ENCODE measurements around the gene ZNF398.

The ZNF398 gene

DNA sequence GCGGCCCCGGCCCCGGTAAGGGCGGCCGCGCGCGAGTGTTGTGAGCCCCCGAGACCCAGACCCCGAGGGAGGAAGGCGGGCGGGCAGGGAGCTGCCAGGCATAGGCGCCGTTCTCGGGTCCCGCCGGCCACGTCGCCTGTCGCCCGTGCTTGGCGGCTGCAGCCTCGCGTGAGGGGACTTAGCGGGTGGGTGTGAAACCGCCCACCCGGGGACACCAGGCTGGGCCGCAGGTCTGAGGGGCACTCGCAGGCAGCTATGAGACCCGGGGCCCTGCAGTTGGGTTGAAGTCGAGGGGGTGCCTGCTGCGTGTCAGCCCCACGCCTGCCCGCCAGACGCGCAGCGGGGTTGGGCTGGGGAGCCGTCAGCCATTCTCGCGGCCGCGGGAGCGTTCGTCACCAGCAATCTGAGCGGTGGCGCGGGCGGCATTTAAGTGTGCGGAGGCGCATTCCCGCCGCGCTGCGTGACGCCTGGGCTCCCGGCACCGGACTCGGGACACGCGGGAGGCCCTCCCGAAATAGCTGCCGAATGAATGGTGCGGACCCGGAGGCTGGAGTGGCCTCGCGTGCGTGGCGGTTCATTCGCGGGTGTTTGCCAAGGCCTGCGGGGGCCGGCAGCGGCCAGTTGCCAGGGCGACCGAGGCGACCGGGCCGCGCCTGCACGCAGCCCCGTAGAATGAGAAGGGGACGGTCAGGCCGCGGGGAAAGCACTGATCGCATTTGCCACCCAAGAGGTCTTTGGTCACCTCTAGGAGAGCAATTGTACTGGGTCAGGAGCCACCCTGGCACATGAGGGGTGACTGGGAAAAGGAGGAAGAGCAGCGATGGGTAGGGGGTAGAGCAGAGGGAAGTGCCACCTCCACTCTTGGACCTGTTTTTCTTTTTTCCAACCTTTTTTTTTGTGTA is 750 bp downstream of the ZNF398 start:
- no peak for DNase-seq

DNA sequence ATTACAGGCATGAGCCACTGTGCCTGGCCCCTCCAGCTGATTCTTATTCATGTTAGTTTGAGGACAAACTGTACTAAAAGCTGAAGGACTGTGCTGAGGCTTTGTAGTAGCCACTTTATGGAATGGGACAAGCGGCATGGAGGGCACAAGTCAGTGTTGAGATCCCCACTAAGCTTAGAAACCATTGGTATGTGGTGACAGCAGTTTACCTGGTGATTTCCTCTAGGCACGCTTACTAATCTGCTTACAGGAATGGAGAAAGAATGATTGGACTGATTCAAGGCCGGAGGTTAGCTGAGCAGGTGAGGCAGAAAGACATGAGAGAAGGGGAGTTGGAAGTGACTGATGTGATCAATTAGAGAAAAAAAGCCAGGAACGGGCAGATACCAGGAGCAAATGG is 3.7 kb downstream of the ZNF398 start:
- DNase-seq, result no peak

DNA sequence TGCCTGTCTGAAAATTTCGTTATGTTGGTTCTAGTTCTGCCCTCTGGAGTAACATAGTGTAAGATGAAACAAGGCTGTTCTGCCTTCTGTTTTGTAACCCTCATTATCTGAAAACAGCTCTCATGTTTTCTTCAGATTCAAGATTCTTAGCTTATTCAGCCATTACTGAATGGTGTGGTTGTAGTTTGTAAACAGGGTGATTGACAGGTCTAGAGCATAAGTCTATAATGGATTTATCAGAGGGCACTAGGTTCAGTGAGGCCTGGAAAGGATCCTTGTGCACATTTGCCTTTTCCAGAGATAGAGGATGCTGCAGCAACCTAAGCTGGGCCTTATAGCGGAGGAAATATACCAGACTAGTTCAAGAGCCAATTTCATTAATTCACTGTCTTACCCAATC is 6.1 kb downstream of the ZNF398 start:
- no peak for DNase-seq

DNA sequence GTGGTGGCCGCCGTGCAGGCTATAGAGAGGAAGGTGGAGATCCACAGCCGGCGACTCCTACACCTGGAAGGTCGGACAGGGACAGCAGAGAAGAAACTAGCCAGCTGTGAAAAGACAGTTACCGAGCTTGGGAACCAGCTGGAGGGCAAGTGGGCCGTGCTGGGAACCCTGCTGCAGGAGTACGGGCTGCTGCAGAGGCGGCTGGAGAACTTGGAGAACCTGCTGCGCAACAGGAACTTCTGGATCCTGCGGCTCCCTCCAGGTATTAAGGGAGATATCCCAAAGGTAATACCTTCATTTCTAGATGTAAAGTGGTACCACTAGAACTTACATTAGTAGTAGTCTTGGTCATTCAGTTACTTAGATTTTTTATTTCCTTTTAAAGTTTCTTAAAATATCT is 6.8 kb downstream of the ZNF398 start:
- no peak for DNase-seq

DNA sequence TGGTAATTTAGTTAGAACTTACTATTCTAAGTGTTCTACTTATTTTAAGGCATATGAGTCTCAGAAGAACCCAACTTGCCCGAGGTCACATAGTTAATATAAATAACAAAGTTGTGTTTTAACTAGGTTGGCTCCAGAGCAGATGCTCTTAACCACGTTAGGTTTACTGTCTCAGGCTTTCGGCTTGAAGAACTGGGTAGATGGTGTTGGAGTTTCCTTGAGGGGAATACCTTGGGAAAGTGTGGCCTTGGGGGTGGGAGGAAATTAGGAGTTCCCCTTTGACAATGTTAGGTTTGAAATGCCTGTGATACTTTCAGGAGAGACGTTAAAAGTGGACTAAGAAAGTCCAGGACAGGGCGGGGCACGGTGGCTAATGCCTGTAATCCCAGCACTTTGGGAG is 9.6 kb downstream of the ZNF398 start:
- DNase-seq, result no peak

DNA sequence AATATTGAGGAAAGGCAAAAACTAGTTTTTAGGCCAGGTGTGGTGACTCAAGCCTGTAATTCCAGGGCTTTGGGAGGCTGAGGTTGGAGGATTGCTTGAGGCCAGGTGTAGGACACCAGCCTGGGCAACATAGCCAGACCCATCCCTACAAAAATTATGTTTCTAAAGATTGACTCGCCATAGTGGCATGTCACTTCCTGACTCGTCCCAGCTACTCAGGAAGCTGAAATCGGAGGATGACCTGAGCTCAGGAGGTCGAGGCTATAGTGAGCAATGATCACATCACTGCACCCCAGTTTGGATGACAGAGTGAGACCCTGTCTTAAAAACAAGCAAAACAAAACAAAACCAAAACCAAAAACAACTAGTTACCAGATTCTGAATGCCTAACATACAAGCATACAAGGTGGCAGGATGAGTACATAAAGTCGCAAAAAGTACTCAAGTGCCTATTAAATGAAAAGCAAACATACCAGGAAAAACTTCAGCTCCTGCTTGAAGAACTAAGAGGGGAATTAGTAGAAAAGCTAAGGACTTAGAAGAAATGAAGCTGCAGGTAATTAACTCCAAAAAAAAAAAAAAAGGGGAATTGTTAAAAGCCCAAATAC is 14.1 kb downstream of the ZNF398 start:
- no peak for DNase-seq

DNA sequence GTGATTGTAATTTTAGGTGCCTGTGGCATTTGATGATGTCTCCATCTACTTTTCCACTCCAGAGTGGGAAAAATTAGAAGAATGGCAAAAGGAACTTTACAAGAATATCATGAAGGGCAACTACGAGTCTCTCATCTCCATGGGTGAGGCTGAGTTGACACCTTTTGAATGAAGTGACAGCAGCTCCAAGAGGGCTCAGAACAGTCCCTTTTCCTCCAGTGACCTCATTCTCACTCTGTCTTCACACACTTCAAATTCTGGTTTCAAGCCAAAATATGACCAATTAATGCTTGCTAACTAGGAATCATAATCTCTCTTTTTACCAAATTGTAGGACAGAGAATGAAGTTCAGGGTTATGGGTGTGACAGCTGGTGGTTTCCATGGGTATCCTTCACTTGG is 18.9 kb downstream of the ZNF398 start:
- no peak for DNase-seq

DNA sequence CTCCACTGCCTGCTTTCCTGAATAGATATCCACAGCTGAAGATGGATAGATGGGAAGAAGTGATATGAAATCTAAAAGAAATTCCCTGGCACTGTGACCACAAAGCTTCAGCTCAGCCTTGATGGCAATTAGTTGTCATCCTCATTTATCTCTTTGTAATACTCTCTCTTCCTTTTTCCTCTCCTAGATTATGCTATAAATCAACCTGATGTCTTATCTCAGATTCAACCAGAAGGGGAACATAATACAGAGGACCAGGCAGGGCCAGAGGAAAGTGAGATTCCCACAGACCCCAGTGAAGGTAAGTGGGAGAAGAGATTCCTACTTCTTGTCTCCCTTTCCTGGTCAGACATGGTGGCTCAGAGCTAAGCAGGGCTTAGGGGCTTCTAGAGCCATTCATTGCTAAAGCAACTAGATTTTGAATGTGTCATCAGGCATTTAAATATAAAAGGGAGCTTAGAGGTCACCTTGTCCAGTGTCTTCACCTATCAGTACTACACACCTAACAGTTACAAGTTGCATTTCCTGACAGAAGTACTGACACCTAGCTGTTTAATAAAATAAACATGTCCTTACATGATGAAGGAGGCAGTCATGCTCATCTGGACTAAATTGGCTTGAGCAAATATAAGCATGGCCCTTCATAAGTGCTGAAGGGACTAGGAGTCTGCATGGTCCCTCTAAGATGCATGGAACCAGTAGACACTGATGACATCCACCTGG is 19.5 kb downstream of the ZNF398 start:
- DNase-seq, result no peak

DNA sequence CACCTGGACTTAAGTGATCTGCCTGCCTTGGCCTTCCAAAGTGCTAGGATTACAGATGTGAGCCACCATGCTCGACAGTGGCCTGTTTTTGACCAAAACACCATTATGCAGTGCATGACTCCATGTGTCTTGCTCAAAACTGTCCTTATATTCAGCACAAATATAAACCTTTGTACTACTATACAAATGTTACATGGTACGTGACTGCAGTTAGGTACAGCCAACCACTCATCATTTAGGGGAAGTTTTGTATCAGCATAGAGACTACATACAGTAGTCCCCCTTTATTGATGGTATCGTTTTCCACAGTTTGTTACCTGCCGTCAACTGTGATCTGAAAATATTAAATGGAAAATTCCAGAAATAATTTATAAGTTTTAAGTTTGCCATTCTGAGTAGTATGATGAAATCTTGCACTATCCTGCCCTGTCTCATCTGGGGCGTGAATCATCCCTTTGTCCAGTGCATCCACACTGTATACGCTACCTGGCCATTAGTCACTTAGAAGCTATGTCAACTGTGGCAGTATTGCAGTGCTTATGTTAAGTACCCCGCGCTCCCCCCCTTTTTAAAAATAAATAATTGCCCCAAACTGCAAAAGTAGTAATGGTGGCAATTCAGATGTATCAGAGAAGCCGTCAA is 24.8 kb downstream of the ZNF398 start:
- no peak for DNase-seq

DNA sequence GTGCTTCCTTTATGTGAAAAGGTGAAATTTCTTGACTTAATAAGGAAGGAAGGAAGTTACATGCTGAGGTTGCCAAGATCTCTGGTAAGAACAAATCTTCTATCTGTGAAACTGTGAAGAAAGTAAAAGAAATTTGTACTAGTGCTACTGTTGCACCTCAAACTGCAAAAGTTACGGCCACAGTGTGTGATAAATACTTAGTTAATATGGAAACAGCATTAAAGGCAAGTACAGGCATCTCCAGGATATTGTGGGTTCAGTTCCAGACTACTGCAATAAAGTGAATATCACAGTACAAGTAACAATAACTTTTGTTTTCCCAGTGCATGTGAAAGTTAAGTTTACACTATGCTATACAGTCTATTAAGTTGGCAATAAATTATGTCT is 25.3 kb downstream of the ZNF398 start:
- DNase-seq, result no peak

DNA sequence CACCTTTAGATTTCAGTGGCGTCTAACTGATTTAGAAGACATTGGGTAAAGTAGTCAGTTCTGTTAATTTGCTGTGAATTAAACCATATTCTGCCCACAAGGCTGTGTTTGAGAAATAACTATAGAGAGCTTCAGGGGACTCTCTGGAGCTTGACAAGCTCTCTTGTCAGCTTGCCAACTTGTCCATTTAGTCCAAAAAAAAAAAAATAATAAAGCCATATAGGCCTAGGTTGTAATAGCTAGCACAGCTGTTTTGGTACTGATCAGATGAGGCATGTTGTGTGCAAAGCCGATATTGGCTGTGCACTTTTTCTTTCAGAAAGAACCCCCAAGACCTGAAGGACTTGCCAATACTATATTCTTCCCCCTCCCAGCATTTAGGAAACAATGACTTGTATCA is 27.9 kb downstream of the ZNF398 start:
- no peak for DNase-seq

DNA sequence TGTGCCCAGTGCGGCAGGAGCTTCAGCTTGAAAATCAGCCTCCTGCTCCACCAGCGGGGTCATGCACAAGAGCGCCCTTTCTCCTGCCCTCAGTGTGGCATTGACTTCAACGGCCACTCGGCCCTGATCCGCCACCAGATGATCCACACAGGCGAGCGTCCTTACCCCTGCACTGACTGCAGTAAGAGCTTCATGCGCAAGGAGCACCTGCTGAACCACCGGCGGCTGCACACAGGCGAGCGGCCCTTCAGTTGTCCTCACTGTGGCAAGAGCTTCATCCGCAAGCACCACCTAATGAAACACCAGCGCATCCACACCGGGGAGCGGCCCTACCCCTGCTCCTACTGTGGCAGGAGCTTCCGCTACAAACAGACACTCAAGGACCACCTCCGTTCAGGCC is 32.0 kb downstream of the ZNF398 start:
- DNase-seq, result no peak

DNA sequence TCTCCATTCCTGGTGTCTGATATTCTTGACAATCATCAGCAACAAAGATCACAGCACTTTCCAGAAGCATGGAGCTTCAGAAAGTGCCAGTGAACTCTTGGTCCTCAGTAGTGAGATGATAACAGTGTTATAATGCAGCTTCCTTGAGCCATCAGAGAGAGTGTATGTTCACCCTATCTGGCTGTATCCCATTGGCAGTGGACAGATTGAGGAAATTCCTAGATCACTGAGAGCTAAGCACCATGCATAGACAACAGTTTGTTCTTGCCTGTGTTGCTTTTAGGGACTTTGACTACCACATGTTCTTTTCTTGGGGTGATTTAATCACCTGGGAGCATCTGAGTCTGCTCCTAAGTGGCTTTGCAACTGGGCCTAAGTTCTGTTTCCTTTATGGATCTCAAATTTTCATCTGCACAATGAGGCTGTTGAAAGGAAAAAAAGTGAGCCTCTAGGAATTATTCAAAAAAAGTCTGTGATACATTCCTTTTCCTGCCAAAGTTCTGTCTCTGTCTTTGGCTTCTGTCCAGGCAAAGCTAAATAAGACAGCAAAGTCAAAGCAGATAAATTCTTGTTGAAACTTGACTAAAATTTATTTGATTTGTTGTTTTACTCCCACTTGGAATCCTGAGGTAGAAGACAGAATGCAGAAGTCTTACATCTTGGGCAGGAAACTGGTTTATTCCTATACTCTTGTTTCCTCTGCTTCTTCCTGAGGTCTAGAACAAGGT is 33.6 kb downstream of the ZNF398 start:
- no peak for DNase-seq

DNA sequence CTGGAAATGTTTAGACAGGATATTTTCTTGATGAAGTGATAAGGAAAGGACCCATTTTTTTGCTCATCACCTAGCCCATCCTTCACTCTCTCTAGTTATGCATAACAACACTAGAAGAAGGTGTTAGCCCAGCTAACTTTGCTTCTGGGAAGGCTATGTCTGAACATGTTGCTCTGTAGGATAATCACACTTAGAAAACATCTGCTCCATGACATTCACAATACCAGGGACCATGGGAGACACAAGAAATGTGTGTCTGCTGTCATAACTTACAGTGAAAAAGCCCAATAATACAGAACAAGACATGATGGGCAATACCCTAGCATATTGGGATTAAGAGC is 34.2 kb downstream of the ZNF398 start:
- DNase-seq, result no peak

DNA sequence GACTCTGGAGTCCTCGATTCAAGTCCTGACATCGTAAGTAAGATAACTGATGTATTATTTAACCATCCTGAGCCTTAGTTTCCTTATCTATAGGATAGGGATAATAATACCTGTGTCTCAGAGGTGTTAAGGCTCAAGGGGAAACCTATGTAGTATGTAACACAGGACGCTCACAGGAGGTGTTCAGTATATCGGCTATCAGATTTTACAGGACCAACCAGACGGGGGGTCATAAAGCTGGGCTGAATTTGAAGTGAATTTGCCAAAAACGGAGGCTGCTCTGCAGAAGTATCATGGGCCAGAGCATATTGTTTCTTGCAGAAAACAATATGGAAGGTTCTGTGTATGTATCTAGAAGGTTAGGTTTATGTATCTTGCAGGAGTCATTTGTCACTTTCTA is 37.0 kb downstream of the ZNF398 start:
- DNase-seq, result no peak

DNA sequence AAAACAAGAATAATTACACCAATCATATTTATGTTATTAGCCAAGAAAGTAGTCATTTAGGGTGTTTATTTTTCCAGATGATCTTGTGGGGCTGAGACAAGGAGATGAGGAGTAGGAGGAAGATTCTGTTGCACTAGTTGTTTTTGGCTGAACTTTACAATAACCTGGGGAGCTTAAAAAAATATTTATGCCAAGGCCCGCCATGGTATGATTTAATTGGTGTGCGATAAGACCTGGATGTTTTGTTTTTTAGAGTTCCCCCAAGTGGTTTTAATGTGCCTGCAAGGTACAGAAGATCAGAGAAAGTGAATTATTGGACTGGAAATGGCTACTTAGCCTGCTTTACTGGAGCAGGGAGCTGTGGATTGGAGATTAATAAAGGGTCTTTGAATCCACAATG is 41.0 kb downstream of the ZNF398 start:
- DNase-seq, result no peak

DNA sequence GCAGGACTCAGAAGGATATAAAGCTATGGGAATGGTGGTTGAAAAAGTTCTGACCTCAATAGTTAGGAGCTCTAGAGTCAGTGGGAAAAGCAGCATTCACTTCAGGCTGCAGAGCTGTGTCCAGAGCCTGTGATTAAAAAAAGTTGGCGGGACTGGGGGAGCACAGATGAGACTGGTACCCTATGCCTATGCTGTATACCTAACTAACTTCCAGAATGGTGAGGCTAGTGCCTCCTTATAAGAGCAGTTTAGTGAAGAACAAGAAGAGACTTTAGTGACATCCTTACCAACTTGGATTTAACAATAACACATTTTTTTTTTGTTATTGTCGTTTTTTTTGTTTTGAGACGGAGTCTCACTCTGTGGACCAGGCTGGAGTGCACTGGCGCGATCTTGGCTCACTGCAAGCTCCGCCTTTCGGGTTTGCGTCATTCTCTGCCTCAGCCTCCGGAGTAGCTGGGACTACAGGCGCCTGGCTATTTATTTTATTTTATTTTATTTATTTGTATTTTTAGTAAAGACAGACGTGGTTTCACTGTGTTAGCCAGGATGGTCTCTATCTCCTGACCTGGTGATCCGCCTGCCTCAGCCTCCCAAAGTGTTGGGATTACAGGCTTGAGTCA is 41.5 kb downstream of the ZNF398 start:
- DNase-seq, result no peak

DNA sequence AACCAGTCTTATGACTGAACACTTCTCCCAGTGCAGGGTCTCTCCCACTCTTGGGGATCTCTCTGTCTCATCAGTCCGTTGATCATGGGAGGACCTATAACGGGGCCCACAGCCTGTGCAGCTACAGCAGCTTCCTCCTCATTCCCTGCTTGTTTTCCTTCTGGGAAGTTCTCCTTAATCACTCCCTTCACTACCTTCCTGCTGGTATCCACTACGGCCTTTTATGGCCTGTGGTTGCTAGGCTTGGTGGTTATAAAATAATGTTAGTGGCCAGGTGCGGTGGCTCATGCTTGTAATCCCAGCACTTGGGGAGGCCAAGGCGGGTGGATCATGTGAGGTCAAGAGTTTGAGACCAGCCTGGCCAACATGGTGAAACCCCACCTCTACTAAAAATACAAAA is 44.6 kb downstream of the ZNF398 start:
- DNase-seq, result no peak

DNA sequence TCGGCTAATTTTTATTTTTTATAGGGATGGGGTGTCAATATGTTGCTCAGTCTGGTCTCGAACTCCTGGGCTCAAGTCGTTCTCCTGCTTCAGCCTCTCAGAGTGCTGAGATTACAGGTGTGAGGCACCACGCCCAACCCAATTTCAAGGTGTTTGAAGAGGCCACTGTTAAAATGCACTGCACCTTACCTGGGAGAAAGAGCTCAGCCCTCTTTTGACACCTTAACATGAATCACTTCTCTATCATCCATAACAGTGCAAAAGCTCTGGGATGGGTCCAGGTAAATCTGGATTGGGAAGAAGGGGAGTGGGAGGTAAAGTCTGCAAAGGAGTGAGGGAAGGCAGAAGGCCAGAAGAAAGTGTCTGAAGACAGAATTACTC is 47.5 kb downstream of the ZNF398 start:
- DNase-seq, result no peak

DNA sequence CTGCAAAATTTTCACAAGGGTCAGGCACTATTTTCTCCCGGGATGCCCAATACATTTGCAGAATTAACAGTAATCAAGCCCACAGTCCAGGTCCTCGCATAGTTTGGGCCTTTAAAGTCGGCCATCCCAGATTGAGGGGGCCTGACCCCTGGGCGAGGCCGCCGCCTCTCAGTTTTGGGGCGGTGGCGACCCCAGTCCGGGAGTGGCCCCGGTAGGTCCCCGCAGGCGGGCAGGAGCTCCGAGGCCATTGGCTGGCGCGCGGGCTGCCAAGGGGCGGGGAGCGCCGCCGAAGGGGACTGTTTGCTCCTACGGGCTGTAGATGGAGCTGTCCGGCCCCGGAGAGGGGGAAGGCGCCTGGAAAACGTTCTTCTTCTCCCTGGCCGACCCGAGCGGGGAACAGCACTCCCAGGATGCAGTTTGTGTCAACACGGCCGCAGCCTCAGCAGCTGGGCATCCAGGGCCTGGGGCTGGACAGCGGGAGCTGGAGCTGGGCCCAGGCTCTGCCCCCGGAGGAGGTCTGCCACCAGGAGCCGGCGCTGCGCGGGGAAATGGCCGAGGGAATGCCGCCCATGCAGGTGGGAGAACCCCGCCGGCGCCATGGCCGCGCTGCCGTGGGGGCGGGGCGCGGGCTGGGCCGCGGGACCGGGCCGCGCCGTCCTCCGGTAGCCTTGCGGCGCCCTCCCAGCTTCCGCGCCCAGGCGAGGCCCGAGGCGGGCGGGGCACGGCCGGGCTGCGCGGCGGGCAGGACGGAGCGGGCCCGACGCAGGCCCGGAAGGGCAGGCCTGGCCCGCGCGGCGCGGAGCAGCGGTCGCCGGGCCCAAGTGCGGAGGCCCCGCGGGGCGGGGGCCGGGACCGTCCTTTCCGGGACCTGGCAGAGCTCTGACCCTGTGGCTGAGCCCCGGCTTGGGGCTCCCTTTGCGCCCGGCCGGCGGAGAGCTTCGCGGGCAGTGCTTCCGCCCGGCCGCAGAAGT is 48.2 kb downstream of the ZNF398 start, which contains the start of gene ZNF282:
ZNF282 (plus strand) TSS at position 367 of the 971 bp plus-strand sequence; CDS start at position 411, 44 bp downstream.
- DNase-seq, result peak; percentile 75 to 78

DNA sequence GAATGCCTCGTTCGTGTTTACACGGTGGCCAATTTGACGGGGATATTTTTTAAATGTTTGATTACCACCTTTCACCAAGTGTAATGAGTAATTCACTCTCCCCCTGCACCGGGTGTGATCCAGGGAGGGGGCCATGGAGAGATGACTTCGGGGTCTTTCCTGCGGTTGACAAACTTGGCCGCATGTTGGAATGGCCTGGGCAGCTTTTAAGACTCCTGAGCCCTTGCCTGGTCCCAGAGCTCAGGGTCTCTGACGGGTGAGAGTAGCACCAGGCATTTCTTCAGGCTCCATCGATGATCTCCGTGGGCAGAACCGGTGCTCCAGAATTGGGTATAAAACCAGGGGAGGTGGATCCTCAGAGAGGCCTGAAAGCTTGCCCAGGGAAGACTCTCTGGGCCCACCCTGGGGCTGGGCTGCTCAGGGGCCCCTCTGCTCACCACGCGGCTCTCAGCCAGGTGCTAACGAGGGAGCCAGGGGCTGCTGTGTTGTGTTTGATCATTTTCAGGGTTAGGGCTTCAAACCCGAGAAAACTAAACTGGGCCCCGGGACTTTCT is 49.0 kb downstream of the ZNF398 start:
- DNase-seq, result no peak

Measured in AML-193 (cell line).